MM.1S (cell line): ENCODE results near the gene CXXC5.

Experiments used
- CTCF ChIP-seq: fragments of 300-600 bp; sonication (generic); IDR thresholded peaks from 2 replicates; pipeline ENCODE4 v1.5.1; 2016; ENCODE audit warnings: antibody characterized with exemption, low read length, mixed read lengths
- EZH2 ChIP-seq: fragments of 300-600 bp; sonication (generic); optimal IDR thresholded peaks from 2 replicates; pipeline ENCODE3; 2017; ENCODE audit warnings: low read depth, mild to moderate bottlenecking, antibody characterized with exemption, low read length, mixed read lengths
- EZH2phosphoT487 ChIP-seq: fragments of 300-600 bp; sonication (generic); IDR thresholded peaks from 2 replicates; pipeline ENCODE4 v1.6.1; 2018; ENCODE audit warnings: antibody characterized with exemption, low read length

GRCh38 chr5:139690064-139690802, 42.1 kb downstream of the CXXC5 start:
- TF ChIP-seq CTCF (peak; percentile 54), EZH2phosphoT487 (no peak), EZH2 (no peak)
